Sigmoid colon (tissue), 7 donors: ENCODE measurements around the gene HES3. TPM values are rescaled to one million over a fixed set of nuclear protein-coding genes. Genes with fewer than 3 reads are reported as not detected.
"Not testable (repeated sequence)": the region's sequence is repeated elsewhere in the genome, so short reads cannot be mapped to it uniquely, and the experiment has no call there.

ENCODE experiments used
- DNase-seq: peaks from one replicate; pipeline ENCODE4 v3.0.0-alpha.2; 2019
- H3K27ac ChIP-seq, 4 donors: fragments of 200-600 bp; sonication (generic); one replicate each; pipeline ENCODE4 v1.5.1; 2016 to 2019; ENCODE audit warnings: mild to moderate bottlenecking in 1 of 4
- H3K27me3 ChIP-seq, 3 donors: fragments of 200-600 bp; sonication (generic); one replicate each; pipeline ENCODE4 v1.5.1; 2019; ENCODE audit warnings: mild to moderate bottlenecking in 1 of 3
- H3K36me3 ChIP-seq, 4 donors: fragments of 200-600 bp; sonication (generic); one replicate each; pipeline ENCODE4 v1.5.1; 2016 to 2019
- H3K4me1 ChIP-seq, 4 donors: fragments of 200-600 bp; sonication (generic); one replicate each; pipeline ENCODE4 v1.5.1; 2017 to 2019
- H3K4me3 ChIP-seq, 4 donors: fragments of 200-600 bp; sonication (generic); one replicate each; pipeline ENCODE4 v1.5.1; 2017 to 2019; ENCODE audit warnings: mild to moderate bottlenecking in 2 of 4, moderate library complexity in 1 of 4
- H3K9me3 ChIP-seq, 4 donors: fragments of 200-600 bp in 3 of 4; sonication (generic) in 3 of 4; one replicate each; pipeline versions ENCODE4 v1.5.1 to v1.6.1; 2013 to 2019
- EP300 ChIP-seq, 4 donors: sonication (generic); formaldehyde crosslinking; IDR thresholded peaks; one replicate each; pipeline ENCODE4 v1.6.1; 2017; ENCODE audit warnings: antibody characterized with exemption in 4 of 4
- POLR2A ChIP-seq, 2 donors: fragments of 450-650 bp; IDR thresholded peaks; one replicate each; pipeline ENCODE4 v1.6.1; 2016; ENCODE audit warnings: antibody characterized with exemption in 2 of 2, mild to moderate bottlenecking in 2 of 2, moderate library complexity in 2 of 2
- POLR2AphosphoS5 ChIP-seq, 4 donors: sonication (generic); formaldehyde crosslinking; IDR thresholded peaks; one replicate each; pipeline ENCODE4 v1.6.1; 2017; ENCODE audit warnings: antibody characterized with exemption in 4 of 4
- WGBS, 2 donors: extraction: QIAGEN DNeasy Blood & Tissue Kit; methylation state at CpG; one replicate each; pipeline ENCODE4 v1.1.7; 2013; 5-methylcytosine and 5-hydroxymethylcytosine counted together
- intact Hi-C: fragments of 100-400 bp; cut with DNase I; formaldehyde crosslinking; loops from one replicate; pipeline ENCODE4 v1.15.1; 2023
- polyA plus RNA-seq, 3 donors: library from polyadenylated mRNA; stranded (reverse); fragments of 200-250 nt; gene quantifications; one replicate each; pipeline ENCODE4 v1.2.3, GENCODE V29; 2013
- total RNA-seq, 4 donors: library from RNA; depleted of rRNA; stranded (reverse); fragments of >200 nt; gene quantifications; one replicate each; pipeline ENCODE4 v1.1.0, GENCODE V29; 2016
- TF ChIP-seq, protein P1 (sequence below), 4 experiments: fragments of 450-650 bp in 3 of 4; fragments of 200-600 bp in 1 of 4; IDR thresholded peaks; one replicate each; pipeline ENCODE4 v1.5.1; 2016 to 2019; ENCODE audit warnings: antibody characterized with exemption in 4 of 4, mild to moderate bottlenecking in 3 of 4, moderate library complexity in 2 of 4
- donor health status: healthy with polysubstance abuse.
- donor health status: Bipolar disorder and iron deficiency.
- donor health status: healthy.

Gene HES3
- total and polyA plus RNA-seq, 7 donors: not detected

DNA sequence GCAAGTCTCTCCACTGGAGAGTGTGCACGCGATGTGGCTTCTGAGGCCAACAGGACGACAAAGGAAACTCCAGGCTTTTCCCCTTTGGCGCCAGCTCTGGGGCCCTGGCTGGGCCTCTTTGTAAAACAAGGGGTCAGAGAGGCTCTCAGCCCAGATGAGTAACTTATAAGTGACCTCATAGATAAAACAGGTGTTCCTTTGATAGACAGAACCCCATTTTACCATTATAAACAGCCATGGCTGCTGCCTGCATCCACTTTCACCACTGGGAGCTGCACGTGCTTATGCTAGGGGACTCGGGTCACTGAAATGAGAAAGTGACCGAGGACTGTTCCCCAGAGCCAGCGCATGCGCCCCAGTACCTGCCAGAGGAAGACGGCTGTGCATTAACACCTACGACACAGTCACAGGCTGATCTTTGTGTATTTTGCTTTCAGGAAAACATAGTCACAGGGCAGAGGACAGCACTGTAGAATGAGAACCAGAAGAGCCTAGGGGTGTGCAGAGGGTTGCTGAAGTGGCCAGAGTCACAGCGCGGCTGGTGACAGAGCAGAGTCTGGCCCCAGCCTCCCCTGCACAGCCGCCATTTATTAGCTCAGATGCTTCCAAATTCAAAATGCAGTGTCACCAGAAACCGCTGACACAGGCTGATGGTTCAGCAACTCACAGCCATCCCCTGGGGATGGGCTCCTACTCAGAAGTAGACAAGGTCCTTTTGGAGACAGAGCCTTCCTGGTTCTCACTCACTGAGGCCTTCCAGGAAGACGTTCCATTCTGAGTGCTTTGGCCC, 25.4 kb upstream of the HES3 start:
- WGBS, 2 donors: 86 to 91% methylated on average over 16 of the region's 16 CpGs
- H3K4me1 ChIP-seq: no peaks in the 10 kb centered on the region
- H3K27ac ChIP-seq: no peak overlapping the region
- intact Hi-C loops: no loop called here
- peaks cover 1 to 33% (median 7%) of the 10 kb centered on the region in 4 donors for H3K36me3 ChIP-seq
- no peak for DNase-seq
- H3K9me3 ChIP-seq: no peaks in the 10 kb centered on the region
- no peak overlapping the region for H3K4me3 ChIP-seq
- TF ChIP-seq, protein P1, sequence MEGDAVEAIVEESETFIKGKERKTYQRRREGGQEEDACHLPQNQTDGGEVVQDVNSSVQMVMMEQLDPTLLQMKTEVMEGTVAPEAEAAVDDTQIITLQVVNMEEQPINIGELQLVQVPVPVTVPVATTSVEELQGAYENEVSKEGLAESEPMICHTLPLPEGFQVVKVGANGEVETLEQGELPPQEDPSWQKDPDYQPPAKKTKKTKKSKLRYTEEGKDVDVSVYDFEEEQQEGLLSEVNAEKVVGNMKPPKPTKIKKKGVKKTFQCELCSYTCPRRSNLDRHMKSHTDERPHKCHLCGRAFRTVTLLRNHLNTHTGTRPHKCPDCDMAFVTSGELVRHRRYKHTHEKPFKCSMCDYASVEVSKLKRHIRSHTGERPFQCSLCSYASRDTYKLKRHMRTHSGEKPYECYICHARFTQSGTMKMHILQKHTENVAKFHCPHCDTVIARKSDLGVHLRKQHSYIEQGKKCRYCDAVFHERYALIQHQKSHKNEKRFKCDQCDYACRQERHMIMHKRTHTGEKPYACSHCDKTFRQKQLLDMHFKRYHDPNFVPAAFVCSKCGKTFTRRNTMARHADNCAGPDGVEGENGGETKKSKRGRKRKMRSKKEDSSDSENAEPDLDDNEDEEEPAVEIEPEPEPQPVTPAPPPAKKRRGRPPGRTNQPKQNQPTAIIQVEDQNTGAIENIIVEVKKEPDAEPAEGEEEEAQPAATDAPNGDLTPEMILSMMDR (IDR thresholded peaks at IDR 0.05): no peak
- TF ChIP-seq POLR2AphosphoS5 (IDR thresholded peaks at IDR 0.05) (no peak), EP300 (IDR thresholded peaks at IDR 0.05) (no peak), POLR2A (IDR thresholded peaks at IDR 0.05) (no peak)
- no peaks in the 10 kb centered on the region for H3K27me3 ChIP-seq

GRCh38 chr1:6219641-6220040, 24.3 kb upstream of the HES3 start:
- intact Hi-C loops, H3K27me3 ChIP-seq, H3K9me3 ChIP-seq, DNase-seq, H3K27ac ChIP-seq, H3K4me1 ChIP-seq, H3K4me3 ChIP-seq: not testable (repeated sequence)
- 86 to 88% methylated on average over 11 of the region's 11 CpGs for WGBS, 2 donors
- peaks cover 6 to 43% (median 14%) of the 10 kb centered on the region in 4 donors for H3K36me3 ChIP-seq

DNA sequence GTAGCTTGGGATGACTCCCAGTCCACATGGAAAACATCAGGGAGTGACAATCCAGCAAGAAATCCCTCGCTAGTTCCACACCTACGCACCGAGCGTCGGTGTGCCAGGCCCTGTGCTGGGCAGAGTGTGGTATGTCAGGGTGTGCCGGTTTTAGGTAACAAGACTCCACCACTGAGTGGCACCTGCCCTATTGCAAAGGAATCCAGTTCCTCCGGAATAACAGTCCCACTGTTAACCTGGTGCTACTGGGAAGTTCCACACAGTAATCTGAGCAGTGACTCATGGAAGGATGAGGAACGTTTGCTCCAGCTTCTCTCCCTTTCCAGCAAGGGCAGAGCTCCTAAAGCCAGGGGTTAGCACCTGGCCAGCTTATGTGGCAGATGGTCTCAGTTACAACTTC, 23.7 kb upstream of the HES3 start:
- intact Hi-C loops: no loop called here
- H3K27ac ChIP-seq: no peak overlapping the region
- no peaks in the 10 kb centered on the region for H3K4me1 ChIP-seq
- DNase-seq: no peak
- no peak overlapping the region for H3K4me3 ChIP-seq
- H3K36me3 ChIP-seq: peaks cover 12 to 49% (median 18%) of the 10 kb centered on the region in 4 donors
- H3K9me3 ChIP-seq: no peaks in the 10 kb centered on the region
- WGBS, 2 donors: 84 to 85% methylated on average over 8 of the region's 8 CpGs
- H3K27me3 ChIP-seq: no peaks in the 10 kb centered on the region
- TF ChIP-seq POLR2AphosphoS5 (IDR thresholded peaks at IDR 0.05): no peak

GRCh38 chr1:6221210-6221784, 22.7 kb upstream of the HES3 start:
- H3K27me3 ChIP-seq: no peaks in the 10 kb centered on the region
- no peak overlapping the region for H3K27ac ChIP-seq
- TF ChIP-seq POLR2AphosphoS5 (IDR thresholded peaks at IDR 0.05): no peak
- H3K4me3 ChIP-seq: no peak overlapping the region
- no peaks in the 10 kb centered on the region for H3K9me3 ChIP-seq
- intact Hi-C loops: no loop called here
- H3K36me3 ChIP-seq: peaks cover 12 to 50% (median 24%) of the 10 kb centered on the region in 4 donors
- no peak for DNase-seq
- 94 to 96% methylated on average over 12 of the region's 12 CpGs for WGBS, 2 donors
- H3K4me1 ChIP-seq: no peaks in the 10 kb centered on the region

GRCh38 chr1:6222636-6223035, 21.3 kb upstream of the HES3 start:
- TF ChIP-seq POLR2AphosphoS5 (IDR thresholded peaks at IDR 0.05): no peak
- TF ChIP-seq POLR2A (IDR thresholded peaks at IDR 0.05): no peak
- no peak for TF ChIP-seq EP300 (IDR thresholded peaks at IDR 0.05)
- TF ChIP-seq, protein P1 (IDR thresholded peaks at IDR 0.05): no peak
- no peaks in the 10 kb centered on the region for H3K9me3 ChIP-seq
- intact Hi-C loops: no loop called here
- no peak for DNase-seq
- 40 to 79% methylated on average over 6 of the region's 6 CpGs for WGBS, 2 donors
- H3K4me1 ChIP-seq: no peaks in the 10 kb centered on the region
- H3K4me3 ChIP-seq: no peak overlapping the region
- H3K27me3 ChIP-seq: no peaks in the 10 kb centered on the region
- peak overlapping the region in 2 of 4 donors; percentile 11 to 20 for H3K27ac ChIP-seq
- H3K36me3 ChIP-seq: peaks cover 12 to 64% (median 35%) of the 10 kb centered on the region in 4 donors

DNA sequence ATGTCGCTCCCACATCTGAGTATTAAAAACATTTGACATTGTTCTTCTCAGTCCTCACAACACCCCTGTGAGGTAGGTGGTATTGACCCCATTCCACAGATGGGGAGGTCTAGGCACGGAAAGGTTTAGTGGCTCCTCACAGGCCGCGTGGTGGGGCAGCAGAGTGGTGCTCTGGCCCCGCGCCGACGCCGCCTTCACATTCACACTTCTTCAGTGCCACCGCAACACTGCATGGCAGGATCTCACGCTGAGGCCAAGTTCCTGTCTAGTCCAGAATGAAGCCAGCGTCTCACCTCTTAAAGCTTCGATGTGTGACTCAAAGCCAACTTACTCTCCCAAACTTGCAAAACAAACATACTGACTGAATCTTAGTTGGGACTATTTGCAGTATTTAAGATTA, 20.4 kb upstream of the HES3 start:
- DNase-seq: no peak
- H3K4me1 ChIP-seq: no peaks in the 10 kb centered on the region
- 97 to 98% methylated on average over 13 of the region's 13 CpGs for WGBS, 2 donors
- TF ChIP-seq POLR2A (IDR thresholded peaks at IDR 0.05) (no peak), EP300 (IDR thresholded peaks at IDR 0.05) (no peak), POLR2AphosphoS5 (IDR thresholded peaks at IDR 0.05) (no peak)
- TF ChIP-seq, protein P1 (IDR thresholded peaks at IDR 0.05): no peak
- H3K27me3 ChIP-seq: no peaks in the 10 kb centered on the region
- H3K9me3 ChIP-seq: no peaks in the 10 kb centered on the region
- H3K27ac ChIP-seq: no peak overlapping the region
- H3K36me3 ChIP-seq: peaks cover 12 to 74% (median 39%) of the 10 kb centered on the region in 4 donors
- intact Hi-C loops: no loop called here
- H3K4me3 ChIP-seq: no peak overlapping the region
